ENCODE measurements around the gene USP17L12. TPM values are rescaled to one million over a fixed set of nuclear protein-coding genes. Genes with fewer than 3 reads are reported as not detected.
"Not testable (repeated sequence)": the region's sequence is repeated elsewhere in the genome, so short reads cannot be mapped to it uniquely, and the experiment has no call there.

Gene USP17L12
- total RNA-seq, result not detected in 2 replicates

DNA sequence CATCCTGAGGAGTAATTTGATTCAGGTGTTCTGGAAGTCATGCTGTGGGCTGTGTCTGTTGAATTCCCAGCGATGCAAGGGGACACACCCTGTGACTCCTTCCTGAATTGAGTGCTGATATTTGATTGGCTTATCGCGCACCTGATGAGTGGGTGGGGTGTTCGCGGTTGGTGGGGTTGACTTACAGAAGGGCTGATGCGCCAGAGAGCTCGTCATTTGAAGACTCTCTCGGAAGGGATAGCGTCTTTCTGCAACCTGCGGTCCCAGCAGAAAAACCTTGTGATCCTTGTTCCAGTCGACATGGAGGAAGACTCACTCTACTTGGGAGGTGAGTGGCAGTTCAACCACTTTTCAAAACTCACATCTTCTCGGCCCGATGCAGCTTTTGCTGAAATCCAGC, at the start of gene USP17L12:
Gene USP17L12 (plus strand): TSS at position 301 of the 400 bp plus-strand sequence. CDS start 0 bp downstream, at position 301.
- DNase-seq (ENCODE audit: low spot score); H3K9me3 Mint-ChIP-seq; H3K27ac Mint-ChIP-seq; H3K4me1 Mint-ChIP-seq (ENCODE audit: low read depth); H3K4me3 Mint-ChIP-seq (ENCODE audit: low read depth); H3K27me3 Mint-ChIP-seq (ENCODE audit: low read depth); intact Hi-C loops (cut with micrococcal nuclease); H3K36me3 Mint-ChIP-seq (ENCODE audit: low read depth): not testable (repeated sequence)

GRCh38 chr4:9210357-9210756, 9.6 kb upstream of the USP17L12 start, which contains the start of gene USP17L10:
USP17L10 (plus strand) TSS chr4:9210657; CDS start chr4:9210657, 0 bp downstream.
- H3K27ac Mint-ChIP-seq; H3K4me1 Mint-ChIP-seq (ENCODE audit: low read depth); H3K4me3 Mint-ChIP-seq (ENCODE audit: low read depth); H3K36me3 Mint-ChIP-seq (ENCODE audit: low read depth); intact Hi-C loops (cut with micrococcal nuclease); H3K27me3 Mint-ChIP-seq (ENCODE audit: low read depth); H3K9me3 Mint-ChIP-seq; DNase-seq (ENCODE audit: low spot score): not testable (repeated sequence)

DNA sequence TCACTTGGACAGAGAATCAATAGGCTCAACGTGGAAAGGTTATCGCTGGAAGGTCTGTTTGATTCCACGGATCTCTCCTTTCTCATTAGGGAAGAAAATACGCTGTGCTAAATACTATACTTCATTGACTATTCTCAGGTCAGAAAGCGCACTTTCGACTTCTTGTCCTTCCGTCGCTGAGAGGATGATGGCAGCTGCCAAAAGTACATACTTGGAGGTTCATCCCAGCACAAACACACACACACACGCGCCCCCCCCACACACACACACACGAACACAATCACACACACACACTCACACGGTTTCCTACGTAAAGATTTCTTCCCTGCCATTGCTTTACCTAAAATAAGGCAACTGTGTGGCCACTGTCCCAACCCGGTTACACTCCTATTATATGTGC, 5.3 kb upstream of the USP17L12 start:
- H3K36me3 Mint-ChIP-seq (ENCODE audit: low read depth); DNase-seq (ENCODE audit: low spot score); H3K27me3 Mint-ChIP-seq (ENCODE audit: low read depth); H3K9me3 Mint-ChIP-seq; H3K4me3 Mint-ChIP-seq (ENCODE audit: low read depth); H3K4me1 Mint-ChIP-seq (ENCODE audit: low read depth); intact Hi-C loops (cut with micrococcal nuclease); H3K27ac Mint-ChIP-seq: not testable (repeated sequence)

DNA sequence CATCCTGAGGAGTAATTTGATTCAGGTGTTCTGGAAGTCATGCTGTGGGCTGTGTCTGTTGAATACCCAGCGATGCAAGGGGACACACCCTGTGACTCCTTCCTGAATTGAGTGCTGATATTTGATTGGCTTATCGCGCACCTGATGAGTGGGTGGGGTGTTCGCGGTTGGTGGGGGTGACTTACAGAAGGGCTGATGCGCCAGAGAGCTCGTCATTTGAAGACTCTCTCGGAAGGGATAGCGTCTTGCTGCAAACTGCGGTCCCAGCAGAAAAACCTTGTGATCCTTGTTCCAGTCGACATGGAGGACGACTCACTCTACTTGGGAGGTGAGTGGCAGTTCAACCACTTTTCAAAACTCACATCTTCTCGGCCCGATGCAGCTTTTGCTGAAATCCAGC, 4.8 kb upstream of the USP17L12 start, which contains the start of gene USP17L11:
Gene USP17L11 (plus strand): TSS at position 301 of the 400 bp plus-strand sequence. CDS start 0 bp downstream, at position 301.
- H3K27me3 Mint-ChIP-seq (ENCODE audit: low read depth); H3K9me3 Mint-ChIP-seq; H3K36me3 Mint-ChIP-seq (ENCODE audit: low read depth); H3K4me3 Mint-ChIP-seq (ENCODE audit: low read depth); H3K27ac Mint-ChIP-seq; H3K4me1 Mint-ChIP-seq (ENCODE audit: low read depth); intact Hi-C loops (cut with micrococcal nuclease); DNase-seq (ENCODE audit: low spot score): not testable (repeated sequence)

GRCh38 chr4:9224596-9224995, 4.6 kb downstream of the USP17L12 start, which contains the start of gene USP17L13:
USP17L13 (plus strand) TSS chr4:9224896; CDS start chr4:9224896, 0 bp downstream.
- H3K27ac Mint-ChIP-seq; DNase-seq (ENCODE audit: low spot score); H3K9me3 Mint-ChIP-seq; H3K36me3 Mint-ChIP-seq (ENCODE audit: low read depth); H3K27me3 Mint-ChIP-seq (ENCODE audit: low read depth); H3K4me1 Mint-ChIP-seq (ENCODE audit: low read depth); intact Hi-C loops (cut with micrococcal nuclease); H3K4me3 Mint-ChIP-seq (ENCODE audit: low read depth): not testable (repeated sequence)

GRCh38 chr4:9230249-9230648, 10.3 kb downstream of the USP17L12 start:
- DNase-seq (ENCODE audit: low spot score); H3K27me3 Mint-ChIP-seq (ENCODE audit: low read depth); H3K36me3 Mint-ChIP-seq (ENCODE audit: low read depth); H3K27ac Mint-ChIP-seq; intact Hi-C loops (cut with micrococcal nuclease); H3K4me3 Mint-ChIP-seq (ENCODE audit: low read depth); H3K9me3 Mint-ChIP-seq; H3K4me1 Mint-ChIP-seq (ENCODE audit: low read depth): not testable (repeated sequence)

DNA sequence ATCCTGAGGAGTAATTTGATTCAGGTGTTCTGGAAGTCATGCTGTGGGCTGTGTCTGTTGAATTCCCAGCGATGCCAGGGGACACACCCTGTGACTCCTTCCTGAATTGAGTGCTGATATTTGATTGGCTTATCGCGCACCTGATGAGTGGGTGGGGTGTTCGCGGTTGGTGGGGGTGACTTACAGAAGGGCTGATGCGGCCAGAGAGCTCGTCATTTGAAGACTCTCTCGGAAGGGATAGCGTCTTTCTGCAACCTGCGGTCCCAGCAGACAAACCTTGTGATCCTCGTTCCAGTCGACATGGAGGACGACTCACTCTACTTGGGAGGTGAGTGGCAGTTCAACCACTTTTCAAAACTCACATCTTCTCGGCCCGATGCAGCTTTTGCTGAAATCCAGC, 14.1 kb downstream of the USP17L12 start, which contains the start of gene USP17L15:
Gene USP17L15 (plus strand): TSS at position 301 of the 400 bp plus-strand sequence. CDS start 0 bp downstream, at position 301.
- H3K27ac Mint-ChIP-seq; H3K36me3 Mint-ChIP-seq (ENCODE audit: low read depth); DNase-seq (ENCODE audit: low spot score); H3K4me3 Mint-ChIP-seq (ENCODE audit: low read depth); intact Hi-C loops (cut with micrococcal nuclease); H3K9me3 Mint-ChIP-seq; H3K4me1 Mint-ChIP-seq (ENCODE audit: low read depth); H3K27me3 Mint-ChIP-seq (ENCODE audit: low read depth): not testable (repeated sequence)

DNA sequence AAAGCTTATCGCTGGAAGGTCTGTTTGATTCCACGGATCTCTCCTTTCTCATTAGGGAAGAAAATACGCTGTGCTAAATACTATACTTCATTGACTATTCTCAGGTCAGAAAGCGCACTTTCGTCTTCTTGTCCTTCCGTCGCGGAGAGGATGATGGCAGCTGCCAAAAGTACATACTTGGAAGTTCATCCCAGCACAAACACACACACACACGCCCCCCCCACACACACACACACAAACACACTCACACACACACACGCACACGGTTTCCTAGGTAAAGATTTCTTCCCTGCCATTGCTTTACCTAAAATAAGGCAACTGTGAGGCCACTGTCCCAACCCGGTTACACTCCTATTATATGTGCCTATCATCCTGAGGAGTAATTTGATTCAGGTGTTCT, 18.5 kb downstream of the USP17L12 start:
- H3K27ac Mint-ChIP-seq; intact Hi-C loops (cut with micrococcal nuclease); H3K9me3 Mint-ChIP-seq; H3K36me3 Mint-ChIP-seq (ENCODE audit: low read depth); DNase-seq (ENCODE audit: low spot score); H3K4me1 Mint-ChIP-seq (ENCODE audit: low read depth); H3K4me3 Mint-ChIP-seq (ENCODE audit: low read depth); H3K27me3 Mint-ChIP-seq (ENCODE audit: low read depth): not testable (repeated sequence)

DNA sequence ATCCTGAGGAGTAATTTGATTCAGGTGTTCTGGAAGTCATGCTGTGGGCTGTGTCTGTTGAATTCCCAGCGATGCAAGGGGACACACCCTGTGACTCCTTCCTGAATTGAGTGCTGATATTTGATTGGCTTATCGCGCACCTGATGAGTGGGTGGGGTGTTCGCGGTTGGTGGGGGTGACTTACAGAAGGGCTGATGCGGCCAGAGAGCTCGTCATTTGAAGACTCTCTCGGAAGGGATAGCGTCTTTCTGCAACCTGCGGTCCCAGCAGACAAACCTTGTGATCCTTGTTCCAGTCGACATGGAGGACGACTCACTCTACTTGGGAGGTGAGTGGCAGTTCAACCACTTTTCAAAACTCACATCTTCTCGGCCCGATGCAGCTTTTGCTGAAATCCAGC, 23.6 kb downstream of the USP17L12 start, which contains the start of gene USP17L17:
Gene USP17L17 (plus strand): TSS at position 301 of the 400 bp plus-strand sequence. CDS start 0 bp downstream, at position 301.
- H3K27me3 Mint-ChIP-seq (ENCODE audit: low read depth); intact Hi-C loops (cut with micrococcal nuclease); H3K9me3 Mint-ChIP-seq; H3K27ac Mint-ChIP-seq; H3K4me3 Mint-ChIP-seq (ENCODE audit: low read depth); H3K4me1 Mint-ChIP-seq (ENCODE audit: low read depth); H3K36me3 Mint-ChIP-seq (ENCODE audit: low read depth); DNase-seq (ENCODE audit: low spot score): not testable (repeated sequence)

- H3K4me1 Mint-ChIP-seq (ENCODE audit: low read depth); H3K9me3 Mint-ChIP-seq; H3K4me3 Mint-ChIP-seq (ENCODE audit: low read depth); H3K27me3 Mint-ChIP-seq (ENCODE audit: low read depth); H3K36me3 Mint-ChIP-seq (ENCODE audit: low read depth); H3K27ac Mint-ChIP-seq; intact Hi-C loops (cut with micrococcal nuclease); DNase-seq (ENCODE audit: low spot score): not testable (repeated sequence)
Observed at GRCh38 chr4:9247953-9248680, 28.2 kb downstream of the USP17L12 start, which contains the start of gene USP17L18. USP17L18 (plus strand) TSS chr4:9248630; CDS start chr4:9248630, 0 bp downstream.

GRCh38 chr4:9253078-9253477, 33.1 kb downstream of the USP17L12 start, which contains the start of gene USP17L19:
USP17L19 (plus strand) TSS chr4:9253378; CDS start chr4:9253378, 0 bp downstream.
- H3K36me3 Mint-ChIP-seq (ENCODE audit: low read depth); H3K4me1 Mint-ChIP-seq (ENCODE audit: low read depth); DNase-seq (ENCODE audit: low spot score); intact Hi-C loops (cut with micrococcal nuclease); H3K27ac Mint-ChIP-seq; H3K4me3 Mint-ChIP-seq (ENCODE audit: low read depth); H3K9me3 Mint-ChIP-seq; H3K27me3 Mint-ChIP-seq (ENCODE audit: low read depth): not testable (repeated sequence)

- H3K4me1 Mint-ChIP-seq (ENCODE audit: low read depth); H3K36me3 Mint-ChIP-seq (ENCODE audit: low read depth); H3K27me3 Mint-ChIP-seq (ENCODE audit: low read depth); intact Hi-C loops (cut with micrococcal nuclease); DNase-seq (ENCODE audit: low spot score); H3K9me3 Mint-ChIP-seq; H3K4me3 Mint-ChIP-seq (ENCODE audit: low read depth); H3K27ac Mint-ChIP-seq: not testable (repeated sequence)
Observed at GRCh38 chr4:9257824-9258223, 37.9 kb downstream of the USP17L12 start, which contains the start of gene USP17L20. USP17L20 (plus strand) TSS chr4:9258124; CDS start chr4:9258124, 0 bp downstream.

DNA sequence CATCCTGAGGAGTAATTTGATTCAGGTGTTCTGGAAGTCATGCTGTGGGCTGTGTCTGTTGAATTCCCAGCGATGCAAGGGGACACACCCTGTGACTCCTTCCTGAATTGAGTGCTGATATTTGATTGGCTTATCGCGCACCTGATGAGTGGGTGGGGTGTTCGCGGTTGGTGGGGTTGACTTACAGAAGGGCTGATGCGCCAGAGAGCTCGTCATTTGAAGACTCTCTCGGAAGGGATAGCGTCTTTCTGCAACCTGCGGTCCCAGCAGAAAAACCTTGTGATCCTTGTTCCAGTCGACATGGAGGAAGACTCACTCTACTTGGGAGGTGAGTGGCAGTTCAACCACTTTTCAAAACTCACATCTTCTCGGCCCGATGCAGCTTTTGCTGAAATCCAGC, 42.6 kb downstream of the USP17L12 start, which contains the start of gene USP17L21:
Gene USP17L21 (plus strand): TSS at position 301 of the 400 bp plus-strand sequence. CDS start 0 bp downstream, at position 301.
- H3K27ac Mint-ChIP-seq; H3K27me3 Mint-ChIP-seq (ENCODE audit: low read depth); DNase-seq (ENCODE audit: low spot score); H3K36me3 Mint-ChIP-seq (ENCODE audit: low read depth); intact Hi-C loops (cut with micrococcal nuclease); H3K9me3 Mint-ChIP-seq; H3K4me1 Mint-ChIP-seq (ENCODE audit: low read depth); H3K4me3 Mint-ChIP-seq (ENCODE audit: low read depth): not testable (repeated sequence)
